ENCODE results near the gene NCAPG. TPM values are rescaled to one million over a fixed set of nuclear protein-coding genes. Genes with fewer than 3 reads are reported as not detected.

Gene NCAPG
- polyA plus RNA-seq, 4 donors, result 26.5 to 29.4 (median 27.1) TPM

DNA sequence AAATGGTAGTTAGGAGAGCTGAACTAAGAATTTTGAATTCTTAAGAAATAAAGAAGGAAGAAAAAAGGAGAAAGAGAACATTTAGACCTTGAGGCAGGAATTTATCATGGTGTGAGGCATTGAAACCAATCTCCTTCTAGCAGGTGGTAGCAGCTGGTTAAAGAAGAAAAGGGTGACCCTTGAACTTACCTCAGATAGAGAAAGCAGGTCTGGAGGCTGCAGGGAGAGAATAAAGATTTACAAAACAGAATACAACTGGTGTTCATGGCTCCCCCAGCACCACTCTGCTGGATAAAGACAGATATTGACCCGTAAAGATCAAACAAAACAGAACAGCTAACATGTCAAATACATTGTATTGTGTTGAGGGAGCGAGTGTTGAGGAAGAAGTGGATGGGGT is 56.0 kb downstream of the NCAPG start:
- no peak for DNase-seq (ENCODE audit: low read depth in 4 of 4, low spot score in 3 of 4)

DNA sequence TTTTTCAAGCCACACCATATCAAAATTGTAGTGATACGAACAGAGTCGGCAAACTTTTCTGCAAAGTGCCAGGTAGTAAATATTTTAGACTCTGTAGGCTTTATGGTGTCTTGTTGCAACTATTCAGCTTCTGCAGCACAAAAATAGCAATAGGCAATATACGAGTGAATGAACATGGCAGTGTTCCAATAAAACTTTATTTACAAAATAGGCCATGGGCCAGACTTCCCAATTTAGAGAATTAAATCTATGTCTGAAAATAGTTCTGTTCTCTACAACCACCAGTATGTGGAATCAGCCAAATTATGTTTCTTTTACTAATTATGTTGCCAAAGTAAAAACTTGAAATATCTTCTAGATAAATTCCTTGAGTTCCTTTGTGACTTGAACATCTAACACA is 56.5 kb downstream of the NCAPG start:
- no peak for DNase-seq (ENCODE audit: low read depth in 4 of 4, low spot score in 3 of 4)

GRCh38 chr4:17869327-17869726 is 58.5 kb downstream of the NCAPG start:
- no peak for DNase-seq (ENCODE audit: low read depth in 4 of 4, low spot score in 3 of 4)

DNA sequence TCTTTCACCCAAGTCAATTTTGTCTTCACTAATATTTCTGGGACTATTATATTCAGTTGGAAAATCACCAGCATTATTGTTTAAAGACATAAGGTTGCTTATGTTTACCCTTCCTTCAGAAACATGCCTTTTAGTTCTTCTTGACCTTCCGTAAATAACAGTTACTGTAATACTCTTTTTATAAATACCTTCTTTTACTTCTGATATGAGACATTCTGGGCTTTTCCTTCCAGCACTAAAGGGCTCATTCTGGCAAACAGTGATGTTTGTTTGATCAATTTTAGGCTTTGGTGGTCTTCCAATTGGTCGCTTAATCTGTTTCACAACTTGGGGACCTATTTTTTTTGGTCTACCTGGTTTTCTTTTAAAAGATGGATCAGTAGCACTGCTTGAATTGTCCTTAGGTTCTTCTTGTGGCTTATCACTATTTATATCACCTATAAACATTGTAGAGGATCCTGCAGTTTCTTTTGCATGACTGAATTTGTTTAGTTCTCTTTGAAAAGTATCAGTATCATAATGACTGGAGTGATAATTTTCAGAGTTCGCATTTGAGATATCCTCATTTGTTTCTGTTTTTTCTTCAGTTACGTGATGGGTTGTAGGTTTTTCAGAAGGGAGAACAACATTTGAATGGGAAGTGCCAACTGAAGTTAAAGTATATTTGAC is 64.8 kb downstream of the NCAPG start:
- DNase-seq (ENCODE audit: low read depth in 4 of 4, low spot score in 3 of 4), result no peak

- no peak for DNase-seq (ENCODE audit: low read depth in 4 of 4, low spot score in 3 of 4)
Observed at GRCh38 chr4:17876943-17877342, 66.2 kb downstream of the NCAPG start.

DNA sequence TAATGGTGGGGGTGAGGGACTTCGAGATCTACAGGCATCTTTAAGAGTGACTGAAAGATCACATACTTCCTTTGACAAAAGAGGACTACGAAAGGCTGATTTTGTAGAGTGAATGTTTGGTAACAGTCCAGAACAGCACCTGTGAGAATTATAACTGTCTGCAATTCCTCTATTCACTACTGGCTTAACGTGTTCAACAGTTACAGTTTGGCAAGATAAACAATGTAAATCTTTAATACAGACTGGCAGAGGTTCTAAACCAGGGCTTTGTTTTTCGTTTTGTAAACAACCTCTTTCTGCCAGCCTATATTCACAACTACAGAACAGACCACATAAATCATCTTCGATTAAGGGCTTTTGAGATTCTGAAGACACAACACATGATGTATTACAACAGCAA is 66.9 kb downstream of the NCAPG start:
- DNase-seq (ENCODE audit: low read depth in 4 of 4, low spot score in 3 of 4), result no peak

DNA sequence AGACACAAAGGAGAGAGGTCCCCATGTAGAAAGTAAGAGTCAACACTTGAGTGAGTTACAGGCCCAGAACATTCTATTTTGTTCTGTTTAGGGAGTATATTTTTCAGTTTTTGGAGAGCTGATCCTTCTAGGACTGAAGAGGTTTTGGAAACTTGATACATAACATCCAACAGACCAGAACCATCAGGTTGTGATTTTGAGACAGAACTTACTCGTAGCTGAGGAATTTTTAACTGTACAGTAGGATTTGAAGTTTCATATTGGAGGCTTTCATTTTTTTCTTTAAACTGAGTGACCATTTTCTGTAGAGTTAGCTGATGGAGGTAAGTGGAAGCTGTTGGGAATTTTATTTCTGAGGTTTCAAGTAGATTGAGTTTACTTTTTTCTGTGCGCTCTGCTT is 73.3 kb downstream of the NCAPG start:
- no peak for DNase-seq (ENCODE audit: low read depth in 4 of 4, low spot score in 3 of 4)

GRCh38 chr4:17884511-17884910 is 73.7 kb downstream of the NCAPG start:
- no peak for DNase-seq (ENCODE audit: low read depth in 4 of 4, low spot score in 3 of 4)

GRCh38 chr4:17889692-17890091 is 78.9 kb downstream of the NCAPG start:
- DNase-seq (ENCODE audit: low read depth in 4 of 4, low spot score in 3 of 4), result no peak

GRCh38 chr4:17894421-17894820 is 83.6 kb downstream of the NCAPG start:
- DNase-seq (ENCODE audit: low read depth in 4 of 4, low spot score in 3 of 4), result no peak

Other genes starting within 250 kb of the NCAPG start
- gene LAP3, start 233.8 kb upstream of the NCAPG start, polyA plus RNA-seq (ENCODE audit: insufficient read length in 4 of 4), result 10 to 100 TPM; 75.3 to 83.5 (median 79.5) TPM
- 10 to 100 TPM; 68.5 to 71.3 (median 70.2) TPM for gene MED28, start 196.3 kb upstream of the NCAPG start, polyA plus RNA-seq (ENCODE audit: insufficient read length in 4 of 4)
- under 1 TPM; 0.35 to 0.53 (median 0.42) TPM for gene FAM184B, start 29.4 kb upstream of the NCAPG start, polyA plus RNA-seq (ENCODE audit: insufficient read length in 4 of 4)
- 10 to 100 TPM; 40.2 to 54.4 (median 51.9) TPM for gene DCAF16, start 222 bp upstream of the NCAPG start, polyA plus RNA-seq (ENCODE audit: insufficient read length in 4 of 4)
- gene LCORL, start 210.8 kb downstream of the NCAPG start, polyA plus RNA-seq (ENCODE audit: insufficient read length in 4 of 4), result 10 to 100 TPM; 25.7 to 32.7 (median 31.0) TPM